HG03025 (cell line): ENCODE measurements around the gene KLF3.

Experiments
- ATAC-seq: cut with Tn5 transposase; IDR thresholded peaks from one replicate; pipeline ENCODE4 v1.9.1; 2021; ENCODE audit warnings: mild to moderate bottlenecking, moderate library complexity; ENCODE audit not compliant: unreplicated experiment, low FRiP score

The KLF3 gene

GRCh38 chr4:38672397-38673129 lies 8.6 kb downstream of the KLF3 start:
- ATAC-seq = no peak

- no peak for ATAC-seq
These were observed 9.4 kb downstream of the KLF3 start for GRCh38 chr4:38673130-38673978.

GRCh38 chr4:38674258-38675144 lies 10.5 kb downstream of the KLF3 start:
- no peak for ATAC-seq

GRCh38 chr4:38675146-38676121 lies 11.4 kb downstream of the KLF3 start:
- no peak for ATAC-seq

- ATAC-seq = no peak
These were observed 13.0 kb downstream of the KLF3 start for GRCh38 chr4:38676986-38677385.

GRCh38 chr4:38677441-38677840 lies 13.4 kb downstream of the KLF3 start:
- no peak for ATAC-seq

- no peak for ATAC-seq
These were observed 14.1 kb downstream of the KLF3 start for GRCh38 chr4:38678078-38678477.

GRCh38 chr4:38679921-38680320 lies 15.9 kb downstream of the KLF3 start:
- no peak for ATAC-seq

GRCh38 chr4:38681281-38681991 lies 17.4 kb downstream of the KLF3 start:
- ATAC-seq = no peak

GRCh38 chr4:38682336-38682735 lies 18.3 kb downstream of the KLF3 start:
- ATAC-seq = no peak

- no peak for ATAC-seq
These were observed 19.3 kb downstream of the KLF3 start for GRCh38 chr4:38683276-38683675.

- no peak for ATAC-seq
These were observed 20.3 kb downstream of the KLF3 start for GRCh38 chr4:38684271-38684670.

- ATAC-seq = no peak
These were observed 21.2 kb downstream of the KLF3 start for GRCh38 chr4:38684951-38685844.

- no peak for ATAC-seq
These were observed 22.7 kb downstream of the KLF3 start for GRCh38 chr4:38686682-38687081.

GRCh38 chr4:38687571-38688011 lies 23.6 kb downstream of the KLF3 start:
- ATAC-seq = no peak

GRCh38 chr4:38688676-38689355 lies 24.8 kb downstream of the KLF3 start:
- no peak for ATAC-seq

GRCh38 chr4:38691251-38692008 lies 27.4 kb downstream of the KLF3 start:
- no peak for ATAC-seq
